HCEC 1CT (cell line): ENCODE data around the gene EPPIN.

ENCODE experiments used
- DNase-seq: peaks from one replicate; pipeline ENCODE4 v3.0.0-alpha.2; 2017

The EPPIN gene

DNA sequence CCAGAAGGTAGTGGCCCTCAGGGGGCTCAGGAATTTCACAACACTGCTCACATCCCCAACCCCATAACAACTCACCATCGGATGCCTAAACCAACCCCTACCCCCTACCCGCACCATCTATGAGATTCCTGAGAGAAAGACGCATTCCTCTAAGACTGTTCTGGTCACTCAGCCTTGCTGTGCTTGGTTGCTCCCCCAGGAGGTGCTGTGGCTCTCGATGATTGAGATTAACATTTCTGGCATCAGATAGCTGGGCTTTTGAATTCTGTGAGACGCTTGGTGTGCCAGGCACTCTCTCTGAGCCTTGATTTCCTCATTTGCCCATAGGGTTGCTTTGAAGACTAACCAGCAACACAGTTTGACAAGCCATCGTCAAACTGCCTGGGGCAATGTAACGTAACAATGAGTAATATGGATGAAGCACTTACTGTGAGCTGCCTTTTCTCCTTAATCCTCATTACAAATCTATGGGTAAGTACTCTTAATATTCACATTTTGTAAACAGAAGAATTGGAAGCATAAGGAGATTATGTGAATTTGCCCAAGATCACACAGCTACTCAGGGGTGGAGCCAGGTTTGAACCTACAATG, 8.9 kb downstream of the EPPIN start:
- DNase-seq, result no peak

DNA sequence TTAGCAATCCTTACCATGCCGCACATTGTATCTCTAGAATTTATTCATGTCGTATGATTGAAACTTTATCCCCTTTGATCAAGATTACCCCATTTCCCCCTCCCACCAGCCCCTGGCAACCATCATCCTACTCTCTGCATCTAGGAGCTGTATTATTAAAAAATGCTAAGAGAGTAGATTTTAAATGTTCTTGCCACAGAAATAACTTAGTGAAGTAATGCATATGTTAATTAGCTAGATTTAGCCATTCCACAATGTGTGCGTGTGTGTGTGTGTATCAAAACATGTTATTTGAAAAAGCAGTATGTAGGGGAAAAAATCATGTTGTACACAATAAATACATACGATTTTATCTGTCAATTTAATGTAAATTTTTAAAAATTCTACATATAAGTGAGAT, 19.9 kb downstream of the EPPIN start:
- DNase-seq, result no peak

DNA sequence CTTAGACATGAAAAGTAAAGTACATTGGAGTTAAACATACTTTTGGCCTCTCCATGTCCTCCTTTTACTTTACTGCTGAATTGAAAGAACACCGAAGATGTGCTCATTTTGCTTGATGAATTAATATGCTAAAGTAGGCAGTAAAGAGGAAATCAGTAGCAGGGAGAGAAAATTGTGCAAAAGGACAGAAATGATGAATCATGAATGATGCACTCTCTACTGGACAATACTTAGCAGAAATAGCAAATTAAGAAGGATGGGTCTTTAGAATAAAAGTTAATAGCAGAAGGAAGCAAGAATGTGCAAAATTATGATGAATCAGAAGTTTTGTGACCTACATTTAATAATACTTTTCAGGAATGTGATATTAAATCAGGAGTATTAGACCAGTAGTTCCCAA, 23.4 kb downstream of the EPPIN start:
- no peak for DNase-seq

DNA sequence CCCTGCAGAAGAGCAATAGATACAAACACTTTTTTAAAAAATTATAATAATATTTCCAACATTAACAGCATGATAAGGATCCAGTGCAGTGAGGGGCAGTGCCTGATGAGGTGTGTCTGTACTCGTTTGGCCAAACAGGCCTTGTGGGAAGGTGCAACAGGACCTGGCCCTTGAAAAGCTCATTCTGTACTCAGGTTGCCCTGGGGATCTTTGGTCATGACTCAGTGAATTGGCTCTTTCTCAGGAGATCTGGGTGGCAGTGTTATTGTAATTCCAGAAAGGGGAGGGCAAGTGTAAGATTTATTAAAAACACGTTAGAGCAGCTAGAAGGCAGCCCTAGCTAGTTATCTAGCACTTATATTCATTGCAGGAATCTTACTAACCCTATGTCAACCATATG, 28.9 kb downstream of the EPPIN start:
- no peak for DNase-seq

DNA sequence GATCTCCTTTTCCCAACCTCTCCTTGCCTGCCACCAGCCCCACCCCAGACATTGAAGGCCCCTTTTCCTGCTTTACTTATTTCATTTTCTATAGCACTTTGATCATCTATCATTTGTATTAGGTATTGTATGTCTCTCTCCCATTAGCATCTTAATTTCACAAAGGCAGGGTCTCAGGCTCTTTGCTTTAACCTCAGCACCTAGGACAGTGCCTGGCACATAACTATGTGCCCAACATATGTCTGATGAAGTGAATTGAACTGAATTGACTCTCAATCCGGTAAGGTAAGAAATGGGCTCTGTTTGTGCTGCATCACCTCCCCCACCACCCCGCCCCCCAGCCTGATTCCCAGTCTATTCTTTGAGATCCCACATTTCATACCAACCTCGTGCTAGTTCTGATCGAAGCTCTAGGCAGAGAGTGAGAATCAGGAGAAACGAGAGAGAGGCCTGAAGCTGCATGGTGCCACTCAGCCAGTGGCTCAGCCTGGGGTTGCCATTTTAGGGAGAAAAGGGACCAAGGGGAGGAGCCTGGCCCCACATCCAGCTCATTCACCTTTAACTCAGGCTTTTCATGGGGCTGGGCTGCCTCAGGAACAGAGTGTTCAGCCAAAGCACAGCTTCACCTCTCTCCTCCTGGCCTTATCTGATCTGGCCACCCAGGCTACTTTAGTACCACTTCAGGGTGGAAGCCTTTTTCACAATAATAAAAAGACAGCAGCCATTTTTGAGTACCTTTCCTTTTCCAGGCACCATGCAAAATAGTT, 31.9 kb downstream of the EPPIN start, which contains the start of gene SPINT3:
Gene SPINT3 (minus strand): TSS at position 476 of the 767 bp plus-strand sequence. CDS start 14 bp downstream, at position 462.
- DNase-seq, result no peak

DNA sequence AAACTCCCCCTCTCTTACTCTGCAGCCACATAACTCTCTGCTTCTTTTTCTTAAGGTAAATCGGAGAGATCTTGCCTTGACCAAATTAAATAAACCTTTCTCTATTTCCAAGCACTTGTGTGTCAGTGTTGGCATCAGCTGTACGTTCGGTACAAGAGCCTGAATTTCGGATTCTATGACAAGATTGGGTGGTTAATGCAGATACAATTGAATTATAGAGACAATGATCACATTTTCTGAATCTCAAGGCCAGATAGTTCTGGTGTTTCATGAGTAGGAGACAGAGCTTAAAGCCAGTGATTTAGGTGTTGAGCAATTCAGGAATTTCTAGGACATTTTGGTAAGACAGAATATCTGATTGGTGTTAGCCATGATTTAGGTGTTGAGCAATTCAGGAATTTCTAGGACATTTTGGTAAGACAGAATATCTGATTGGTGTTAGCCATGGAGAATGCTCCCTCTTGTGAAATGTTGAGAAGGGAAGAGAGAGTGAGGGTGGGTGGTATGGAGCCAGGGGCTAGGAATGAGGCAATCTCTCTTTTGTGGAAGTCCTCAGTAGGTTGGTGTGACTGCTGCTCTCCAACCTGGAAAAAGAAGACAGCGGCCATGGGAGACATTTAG, 36.8 kb downstream of the EPPIN start:
- DNase-seq, result no peak

DNA sequence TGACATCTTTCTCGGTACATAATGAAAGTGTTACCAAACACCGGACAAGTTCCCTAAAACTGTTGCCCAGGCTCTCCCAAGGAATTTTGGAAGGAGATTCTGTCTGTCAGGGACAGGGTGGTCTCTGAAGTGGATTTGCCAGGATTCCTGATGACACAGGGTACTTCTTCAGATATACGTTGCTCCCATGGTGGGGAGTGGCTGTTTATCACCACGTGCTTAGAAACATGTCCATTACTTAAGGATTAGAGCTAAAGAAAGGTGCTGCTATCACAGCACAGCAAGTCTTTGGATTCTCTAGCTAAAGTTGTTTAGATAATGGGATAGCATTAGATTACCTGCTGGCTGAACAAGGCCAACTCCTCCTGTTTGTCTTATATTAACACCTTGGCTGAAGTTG, 38.1 kb downstream of the EPPIN start:
- DNase-seq, result no peak

DNA sequence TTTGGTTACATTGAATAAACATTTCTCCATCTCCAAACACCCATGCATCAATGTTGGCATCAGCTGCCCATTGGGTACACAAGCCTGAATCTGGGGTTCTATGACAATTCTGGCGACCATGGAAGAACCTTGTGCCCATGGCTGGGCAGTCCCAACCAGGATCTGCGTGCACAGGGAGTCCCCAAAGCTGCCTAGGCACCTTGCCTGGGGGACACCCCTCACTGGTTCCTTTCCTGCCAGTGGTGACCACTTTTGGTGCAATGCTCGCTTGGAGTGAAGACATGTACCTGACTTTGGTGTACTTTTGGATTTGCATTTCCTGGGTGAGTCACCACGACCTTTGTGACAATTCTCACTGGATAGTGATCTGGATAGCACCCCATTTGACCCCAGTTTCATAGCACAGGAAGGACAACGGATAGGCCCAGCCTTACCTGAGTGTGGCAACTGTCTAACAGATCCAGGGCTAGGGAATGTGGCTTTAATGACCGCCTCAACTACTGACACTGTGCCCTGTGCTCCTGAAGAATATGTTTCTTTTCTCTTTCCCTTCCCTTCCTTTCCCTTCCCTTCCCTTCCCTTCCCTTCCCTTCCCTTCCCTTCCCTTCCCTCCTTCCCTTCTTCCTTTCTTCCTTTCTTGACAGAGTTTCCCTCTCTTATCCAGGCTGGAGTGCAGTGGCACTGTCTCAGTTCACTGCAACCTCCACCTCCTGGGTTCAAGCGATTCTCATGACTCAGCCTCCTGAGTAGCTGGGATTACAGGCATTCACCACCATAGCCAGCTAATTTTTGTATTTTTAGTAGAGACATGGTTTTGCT, 38.9 kb downstream of the EPPIN start:
- no peak for DNase-seq

DNA sequence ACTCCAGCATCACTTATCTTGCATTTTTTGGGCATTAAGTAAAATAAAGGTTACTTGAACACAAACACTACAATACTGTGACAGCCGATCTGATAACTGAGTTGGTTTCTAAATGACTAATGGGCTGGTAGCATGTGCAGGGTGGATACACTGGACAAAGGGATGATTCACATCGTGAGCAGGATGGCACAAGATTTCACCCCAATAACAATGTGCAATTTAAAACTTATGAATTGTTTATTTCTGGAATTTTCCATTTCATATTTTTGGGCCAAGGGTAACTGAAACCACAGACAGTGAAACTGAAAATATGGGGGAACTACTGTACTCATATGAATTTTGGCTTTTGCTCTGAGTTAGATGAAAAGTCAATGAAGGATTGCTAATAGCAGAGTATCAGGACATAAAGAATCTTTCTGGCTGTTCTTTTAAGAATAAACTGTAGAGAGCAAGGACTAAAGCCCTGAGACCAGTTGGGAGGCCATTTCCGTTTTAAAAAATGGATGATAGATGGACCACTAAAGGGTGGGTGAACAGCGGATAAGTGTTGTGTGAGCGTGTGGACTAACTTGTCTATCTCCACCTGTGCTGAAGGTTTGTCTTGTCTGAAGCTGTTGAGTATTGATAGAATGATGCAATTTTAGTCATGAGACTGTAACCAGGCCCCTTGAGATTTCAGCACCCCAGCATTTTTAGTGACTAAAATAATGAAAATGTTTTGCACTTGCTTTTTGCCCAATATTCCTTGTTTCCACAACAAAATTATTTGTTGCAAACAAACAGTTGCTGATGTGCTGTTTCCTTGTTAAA, 40.0 kb downstream of the EPPIN start:
- no peak for DNase-seq

DNA sequence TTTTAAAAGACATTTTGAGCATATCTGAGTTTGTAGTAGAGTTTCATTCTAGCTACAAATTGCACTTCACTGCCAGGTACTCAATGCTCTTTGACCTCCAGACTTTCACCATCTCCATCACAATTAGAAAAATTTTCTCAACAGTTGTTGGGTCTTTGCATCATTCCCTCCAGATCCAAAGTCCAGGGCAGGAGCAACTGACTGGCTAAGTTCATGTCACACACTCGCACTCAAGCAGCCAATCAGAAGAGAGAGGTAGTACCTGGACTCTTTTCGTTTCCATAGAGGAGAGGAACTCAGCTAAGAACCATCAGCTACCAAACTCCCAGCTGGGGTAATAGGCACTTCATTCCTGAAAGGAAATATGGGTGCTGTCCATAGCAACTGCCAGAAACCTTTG, 40.8 kb downstream of the EPPIN start:
- no peak for DNase-seq

DNA sequence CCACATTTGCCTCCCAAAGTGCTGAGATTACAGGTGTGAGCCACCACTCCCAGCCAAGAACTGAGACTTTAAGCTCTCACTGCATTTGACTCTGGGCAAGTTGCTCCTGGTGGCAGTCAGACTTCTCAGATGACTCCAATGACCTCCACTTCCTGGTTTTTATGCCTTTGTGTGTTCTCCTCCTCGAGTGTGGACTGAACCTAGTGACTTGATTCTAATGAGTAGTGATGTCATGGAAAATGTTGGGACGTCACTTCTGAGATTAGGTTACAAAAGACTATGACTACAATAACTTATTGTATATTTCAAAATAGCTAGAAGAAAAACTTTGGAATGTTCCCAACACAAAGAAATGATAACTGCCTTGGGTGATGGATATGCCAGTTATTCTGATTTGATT, 43.8 kb downstream of the EPPIN start:
- no peak for DNase-seq

DNA sequence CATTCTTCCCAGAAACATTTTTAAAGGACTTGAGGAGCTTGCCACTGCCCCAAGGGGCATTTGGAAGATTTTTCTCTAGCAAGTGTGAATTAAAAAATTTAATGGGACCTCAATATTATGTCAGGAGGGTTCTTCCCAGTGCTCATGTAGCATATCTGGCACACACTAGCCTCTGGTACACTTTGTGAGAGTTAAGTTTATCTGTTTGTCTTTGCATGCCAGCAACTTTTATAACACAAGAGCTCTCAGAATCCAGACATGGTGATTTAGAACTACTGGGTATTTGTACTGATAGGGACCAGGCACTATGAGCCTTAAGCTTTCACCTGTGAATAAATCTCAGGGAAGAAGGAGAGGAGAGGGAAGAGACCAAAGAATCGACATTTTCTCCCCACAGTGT, 44.6 kb downstream of the EPPIN start:
- no peak for DNase-seq

DNA sequence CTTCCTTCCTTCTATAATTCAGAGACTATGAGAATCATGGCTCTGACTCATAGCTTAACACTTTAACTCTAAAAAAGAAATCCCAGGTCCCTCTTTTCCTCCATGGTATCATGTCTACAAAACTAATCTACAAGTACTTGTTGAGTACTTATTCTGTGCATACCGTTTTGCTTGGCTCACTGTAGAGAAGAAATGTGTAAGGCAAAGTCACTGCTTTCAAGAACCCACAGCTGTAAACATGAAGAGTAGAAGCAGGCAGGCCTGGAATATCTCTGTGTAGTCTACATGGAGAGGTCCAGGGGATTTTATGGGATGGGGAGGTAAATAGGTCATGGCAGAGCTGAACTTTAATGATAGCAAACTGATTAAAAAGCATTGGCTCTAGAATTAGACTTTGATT, 45.6 kb downstream of the EPPIN start:
- DNase-seq, result no peak

DNA sequence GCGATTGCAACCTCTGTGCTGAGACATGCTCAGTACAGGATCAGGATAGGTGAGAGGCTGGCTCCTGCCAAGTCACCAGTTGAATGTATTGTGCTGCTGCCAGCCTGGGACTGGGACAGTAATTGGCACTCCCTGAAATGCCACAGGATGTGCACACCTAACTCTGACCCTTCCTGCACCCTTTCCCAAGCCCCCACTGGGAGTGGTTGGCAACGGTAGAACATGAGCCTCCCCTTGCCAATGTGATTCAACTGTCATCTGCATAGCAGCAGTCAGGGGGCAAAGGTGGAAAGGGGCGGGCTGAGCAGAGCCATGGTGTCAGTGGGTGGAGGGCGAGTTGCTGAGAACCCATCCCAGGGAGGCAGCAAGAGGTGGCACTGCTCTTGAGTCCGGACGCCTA, 47.2 kb downstream of the EPPIN start:
- no peak for DNase-seq

DNA sequence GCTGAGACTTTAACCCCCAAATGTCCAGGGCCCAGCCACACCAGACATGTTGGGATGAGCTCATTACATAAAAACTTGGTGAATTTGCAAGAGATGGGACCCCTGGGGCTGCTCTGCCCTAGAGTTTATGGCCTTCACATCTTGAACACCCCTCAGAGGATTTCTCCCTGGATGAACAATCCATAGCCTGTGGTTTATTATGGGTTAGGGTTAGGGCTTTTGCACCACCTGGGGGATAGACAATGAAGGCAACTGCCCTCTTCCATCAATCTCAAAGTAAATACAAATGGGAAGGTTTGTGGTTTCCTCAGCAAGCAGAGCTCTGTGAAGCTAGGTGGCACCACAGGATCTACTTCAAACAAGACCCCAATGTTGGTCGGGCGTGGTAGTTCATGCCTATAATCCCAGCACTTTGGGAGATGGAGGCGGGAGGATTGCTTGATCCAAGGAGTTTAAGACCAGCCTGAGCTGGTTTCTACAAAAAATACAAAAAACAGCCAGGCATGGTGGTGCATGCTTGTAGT, 49.2 kb downstream of the EPPIN start:
- no peak for DNase-seq

DNA sequence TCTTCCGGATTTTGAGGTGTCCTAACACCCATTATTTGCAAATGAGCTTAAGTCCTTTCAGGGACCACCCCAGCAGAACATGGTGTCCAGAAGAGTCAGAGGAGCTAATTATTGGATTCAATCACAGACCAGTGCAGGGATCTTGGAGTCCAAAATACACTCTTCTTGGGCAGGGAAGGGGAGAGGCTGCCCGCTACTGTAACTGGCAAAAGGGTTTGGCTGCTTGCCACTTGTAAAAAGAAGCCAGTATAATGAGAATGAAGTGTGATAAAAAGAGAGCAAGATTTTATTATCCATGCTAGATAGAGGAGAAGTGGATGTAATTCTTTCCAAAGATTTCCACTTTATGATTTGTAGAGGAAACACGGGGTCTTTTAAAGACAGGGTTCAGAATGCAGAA, 51.0 kb downstream of the EPPIN start:
- DNase-seq, result no peak

DNA sequence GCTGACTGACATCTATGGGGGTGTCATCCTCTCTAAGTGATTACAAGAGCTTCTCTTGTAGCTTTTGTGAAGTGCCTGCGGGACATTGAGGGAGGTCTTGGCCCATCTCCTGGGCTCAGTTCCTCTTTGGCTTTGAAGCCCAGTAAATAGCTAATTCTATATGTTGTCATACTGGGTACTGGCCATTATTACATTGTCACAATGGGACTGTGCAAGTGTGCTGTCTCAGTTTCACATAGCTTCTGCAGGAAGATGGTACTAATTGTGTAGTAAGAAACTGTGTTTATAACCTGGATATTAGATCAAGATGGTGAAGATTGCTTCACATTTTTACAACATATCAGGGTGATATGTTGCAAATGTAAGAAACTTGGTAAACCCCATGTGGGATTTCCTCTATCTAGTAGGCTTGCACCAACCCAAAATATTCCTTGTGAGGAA, 51.7 kb downstream of the EPPIN start:
- no peak for DNase-seq
